HG02970 (cell line): ENCODE results near the gene SH3BGRL.
"Not testable (repeated sequence)": the region's sequence is repeated elsewhere in the genome, so short reads cannot be mapped to it uniquely, and the experiment has no call there.

Experiments used
- ATAC-seq: cut with Tn5 transposase; IDR thresholded peaks from one replicate; pipeline ENCODE4 v1.9.1; 2021; ENCODE audit warnings: mild to moderate bottlenecking, moderate library complexity, moderate number of reproducible peaks; ENCODE audit not compliant: unreplicated experiment, low FRiP score

SH3BGRL gene

DNA sequence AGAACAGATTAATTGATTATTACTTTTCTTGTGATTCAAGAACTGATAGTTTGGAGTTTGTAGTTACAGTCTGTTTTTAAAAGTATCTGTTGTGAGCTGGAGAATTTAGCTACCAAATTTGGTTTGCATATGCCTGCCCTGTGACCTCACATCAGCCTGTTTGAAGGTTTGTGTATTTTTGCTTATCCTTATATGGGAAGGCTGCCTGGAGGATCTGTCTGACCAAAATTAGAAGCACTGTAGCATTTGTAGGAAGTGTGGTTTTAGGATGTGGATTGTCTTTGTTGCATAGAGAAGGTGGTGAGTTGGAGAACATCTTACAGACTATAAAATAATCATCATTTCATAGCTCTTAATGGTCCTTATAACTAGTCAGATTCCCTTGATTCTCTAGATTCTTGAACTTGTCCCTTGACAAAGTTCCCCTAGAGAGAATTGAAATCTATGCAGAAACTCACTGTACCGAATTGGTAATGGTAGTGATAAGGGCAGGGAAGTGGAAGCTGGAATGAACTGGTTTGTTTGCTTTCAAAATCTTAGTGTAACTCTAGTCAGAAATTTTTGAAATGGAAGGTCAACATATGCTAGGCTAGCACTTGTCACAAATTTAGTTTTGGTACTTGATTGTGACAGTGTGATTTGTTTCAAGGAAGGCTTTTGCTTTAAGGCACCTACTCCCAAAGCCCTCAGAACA lies 57.3 kb downstream of the SH3BGRL start:
- ATAC-seq, result no peak

DNA sequence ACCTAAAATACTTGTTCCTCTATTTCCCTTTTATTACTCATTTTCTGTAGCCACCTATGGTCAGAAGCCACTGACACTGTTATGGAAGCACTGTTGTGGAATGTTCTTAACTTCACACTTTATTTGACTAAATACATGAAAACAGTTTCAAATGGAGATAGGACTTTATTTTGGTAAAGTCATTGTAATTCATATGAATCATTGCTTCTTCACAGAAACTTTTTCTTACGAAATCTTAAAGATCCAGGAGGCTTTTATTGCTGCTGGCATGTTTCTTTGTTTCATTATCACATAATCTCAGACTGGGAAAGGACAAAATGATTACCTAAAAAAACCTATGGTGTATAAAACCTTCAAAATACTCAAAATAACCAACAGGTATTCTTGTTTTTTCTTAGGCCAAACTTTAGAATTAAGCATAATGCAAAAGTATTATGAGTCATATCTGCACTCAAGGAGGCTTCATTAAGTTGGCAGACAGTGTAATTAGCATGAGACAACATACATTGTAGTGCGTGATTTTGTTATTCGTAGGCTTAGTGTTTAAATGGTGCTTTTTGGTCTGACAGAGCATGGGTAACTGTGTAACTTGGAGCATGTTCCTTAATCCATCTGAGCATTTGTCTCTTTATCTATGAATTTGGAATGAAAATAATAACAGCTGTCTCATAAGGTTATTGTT lies 58.0 kb downstream of the SH3BGRL start:
- ATAC-seq, result no peak

- ATAC-seq, result no peak
Observed at GRCh38 chrX:81261576-81261975, 59.7 kb downstream of the SH3BGRL start.

DNA sequence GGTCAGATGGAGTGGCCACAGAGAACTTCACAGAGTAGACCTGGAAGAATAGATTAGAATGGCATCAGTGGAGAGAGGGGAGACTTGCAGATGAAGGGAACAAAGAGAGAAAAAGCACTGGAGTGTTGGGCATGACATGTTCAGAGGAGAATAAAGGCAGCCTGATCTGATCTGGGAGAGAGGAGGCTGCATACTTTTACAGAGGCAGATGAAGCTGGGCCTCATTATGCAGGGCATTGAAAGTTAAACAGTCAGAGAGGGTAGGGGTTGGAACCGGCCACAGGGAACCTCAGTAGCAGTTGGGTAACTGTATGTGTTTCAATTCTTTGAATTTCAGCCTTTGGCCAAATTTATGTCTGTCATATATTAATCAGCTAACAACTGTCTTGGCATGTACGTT lies 61.2 kb downstream of the SH3BGRL start:
- no peak for ATAC-seq

- no peak for ATAC-seq
Observed at GRCh38 chrX:81278616-81279015, 76.7 kb downstream of the SH3BGRL start.

GRCh38 chrX:81280148-81280547 lies 78.2 kb downstream of the SH3BGRL start:
- no peak for ATAC-seq

DNA sequence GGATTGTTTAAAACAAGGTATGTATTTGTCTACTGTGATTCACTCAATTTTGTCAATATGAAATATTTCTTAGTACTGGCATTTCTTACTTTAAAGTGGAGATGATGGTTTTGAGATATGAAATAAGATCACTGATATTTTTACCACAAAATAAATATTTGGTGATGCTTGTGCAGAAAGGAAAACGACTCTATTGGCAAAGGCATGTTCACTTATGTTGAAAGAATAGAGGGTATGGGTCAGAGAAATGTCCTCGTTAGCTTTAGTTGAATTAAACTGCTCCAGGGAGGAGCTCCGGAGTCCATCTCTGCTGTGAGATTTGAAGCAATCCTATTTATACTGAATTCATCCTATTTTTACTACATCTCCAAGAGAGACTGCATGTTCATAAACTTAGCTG lies 84.2 kb downstream of the SH3BGRL start:
- ATAC-seq, result no peak

GRCh38 chrX:81286608-81287007 lies 84.7 kb downstream of the SH3BGRL start:
- ATAC-seq, result no peak

DNA sequence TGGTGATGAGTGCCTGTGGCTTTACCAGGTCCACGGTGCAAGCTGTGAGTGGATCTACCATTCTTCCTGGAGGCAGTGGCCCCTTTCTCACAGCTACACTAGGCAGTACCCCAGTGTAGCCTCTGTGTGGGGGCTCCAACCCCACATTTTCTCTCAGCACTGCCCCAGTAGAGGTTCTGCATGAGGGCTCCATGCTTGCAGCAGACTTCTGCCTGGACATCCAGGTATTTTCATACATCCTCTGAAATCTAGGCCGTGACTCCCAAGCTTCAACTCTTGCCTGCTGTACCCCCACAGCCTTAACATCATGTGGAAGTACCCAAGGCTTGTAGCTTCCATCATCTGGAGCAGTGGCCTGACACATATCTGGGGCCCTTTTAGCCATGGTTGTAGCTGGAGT lies 90.1 kb downstream of the SH3BGRL start:
- no peak for ATAC-seq

DNA sequence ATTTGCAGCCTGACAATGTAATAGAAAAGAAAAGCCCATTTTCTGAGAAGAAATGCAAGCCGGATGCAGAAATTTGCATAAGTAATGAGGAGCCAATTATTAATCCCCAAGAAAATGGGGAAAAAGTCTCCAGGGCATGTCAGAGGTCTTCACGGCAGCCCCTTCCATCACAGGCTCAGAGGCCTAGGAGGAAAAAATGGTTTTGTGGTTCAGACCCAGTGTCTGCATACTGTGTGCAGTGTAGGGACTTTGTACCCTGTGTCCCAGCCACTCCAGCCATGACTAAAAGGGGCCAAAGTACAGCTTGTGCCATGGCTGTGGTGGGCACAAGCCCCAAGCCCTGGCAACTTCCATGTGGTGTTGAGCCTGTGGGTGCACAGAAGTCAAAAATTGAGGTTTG lies 92.2 kb downstream of the SH3BGRL start:
- ATAC-seq, result no peak

GRCh38 chrX:81301877-81302276 lies 100.0 kb downstream of the SH3BGRL start:
- no peak for ATAC-seq

- no peak for ATAC-seq
Observed at GRCh38 chrX:81304563-81304962, 102.7 kb downstream of the SH3BGRL start.

GRCh38 chrX:81305240-81305639 lies 103.3 kb downstream of the SH3BGRL start:
- no peak for ATAC-seq

- no peak for ATAC-seq
Observed at GRCh38 chrX:81308086-81308829, 106.4 kb downstream of the SH3BGRL start.

- no peak for ATAC-seq
Observed at GRCh38 chrX:81316163-81316562, 114.3 kb downstream of the SH3BGRL start.

DNA sequence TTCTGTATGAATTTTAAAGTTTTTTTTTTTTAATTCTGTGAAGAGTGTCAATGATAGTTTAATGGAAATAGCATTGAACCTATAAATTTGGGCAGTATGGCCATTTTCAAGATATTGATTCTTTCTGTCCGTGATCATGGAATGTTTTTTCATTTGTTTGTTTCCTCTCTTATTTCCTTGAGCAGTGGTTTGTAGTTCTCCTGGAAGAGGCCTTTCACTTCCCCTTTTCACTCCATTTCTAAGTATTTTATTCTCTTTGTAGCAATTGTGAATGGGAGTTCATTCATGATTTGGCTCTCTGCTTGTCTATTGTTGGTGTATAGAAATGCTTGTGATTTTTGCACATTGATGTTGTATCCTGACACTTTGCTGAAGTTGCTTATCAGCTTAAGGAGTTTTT lies 129.8 kb downstream of the SH3BGRL start:
- not testable (repeated sequence) for ATAC-seq

DNA sequence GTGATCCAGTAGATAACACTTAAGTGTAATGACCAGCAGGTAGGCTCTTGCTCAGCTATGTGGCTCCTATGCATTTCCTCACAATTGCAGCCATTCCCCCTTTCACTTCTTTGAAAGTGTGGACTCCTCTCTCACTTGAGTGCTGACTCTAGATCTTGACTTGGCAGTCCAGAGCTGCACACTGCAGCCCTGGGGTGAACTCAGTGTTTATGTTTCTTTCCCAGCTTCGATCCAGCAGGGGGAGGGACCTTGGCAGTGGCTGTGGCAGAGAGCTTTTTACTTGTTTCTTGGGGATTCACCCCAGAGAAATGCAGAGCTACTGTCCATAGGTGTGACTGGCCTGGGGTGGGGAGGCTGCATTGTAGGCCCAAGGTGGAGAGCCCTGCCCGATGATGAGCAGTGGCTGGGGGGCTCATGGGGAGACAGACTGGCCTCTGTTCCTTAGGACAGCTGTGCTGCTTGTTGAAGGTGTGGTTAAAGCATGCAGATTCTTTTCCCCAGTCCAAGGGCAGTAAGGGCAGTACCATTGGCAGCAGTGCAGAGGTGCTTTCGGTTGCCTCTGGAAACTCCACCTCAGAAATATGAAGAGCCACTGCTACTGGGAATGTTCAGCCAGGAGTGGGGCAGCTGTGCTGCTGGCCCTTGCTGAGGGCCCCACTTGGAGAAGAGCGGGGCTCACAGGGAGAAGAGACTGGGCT lies 134.7 kb downstream of the SH3BGRL start:
- no peak for ATAC-seq

- ATAC-seq, result no peak
Observed at GRCh38 chrX:81337805-81338204, 135.9 kb downstream of the SH3BGRL start.

DNA sequence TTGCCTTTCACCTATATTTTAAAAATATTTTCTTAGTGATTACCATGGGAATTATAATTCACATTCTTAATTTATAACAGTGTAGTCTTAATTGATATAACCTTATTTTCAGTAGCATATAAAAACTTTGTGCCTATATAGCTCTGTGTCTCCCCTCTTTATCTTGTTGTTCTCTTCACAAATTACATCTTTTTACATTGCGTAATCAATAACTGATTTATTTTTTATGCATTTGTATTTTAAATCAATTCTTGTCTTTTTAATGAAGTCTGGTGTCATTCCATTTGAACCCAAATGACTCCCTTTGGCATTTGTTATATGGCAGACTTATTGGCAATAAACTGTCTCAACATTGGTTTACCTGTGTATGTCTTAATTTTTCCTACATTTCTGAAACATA lies 137.0 kb downstream of the SH3BGRL start:
- ATAC-seq, result no peak

DNA sequence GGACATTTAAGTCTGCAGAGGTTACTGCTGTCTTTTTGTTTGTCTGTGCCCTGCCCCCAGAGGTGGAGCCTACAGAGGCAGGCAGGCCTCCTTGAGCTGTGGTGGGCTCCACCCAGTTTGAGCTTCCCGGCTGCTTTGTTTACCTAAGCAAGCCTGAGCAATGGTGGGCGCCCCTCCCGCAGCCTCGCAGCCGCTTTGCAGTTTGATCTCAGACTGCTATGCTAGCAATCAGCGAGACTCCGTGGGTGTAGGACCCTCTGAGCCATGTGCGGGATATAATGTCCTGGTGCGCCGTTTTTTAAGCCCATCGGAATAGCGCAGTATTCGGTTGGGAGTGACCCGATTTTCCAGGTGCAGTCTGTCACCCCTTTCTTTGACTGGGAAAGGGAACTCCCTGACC lies 143.4 kb downstream of the SH3BGRL start:
- ATAC-seq, result not testable (repeated sequence)
